ENCODE measurements around the gene OLFML1. TPM values are rescaled to one million over a fixed set of nuclear protein-coding genes. Genes with fewer than 3 reads are reported as not detected.
A peak's percentile ranks its signal among the peaks of the same experiment; 100 is the strongest.

OLFML1 gene
- total and polyA plus RNA-seq, 7 donors = 0.81 to 7.2 (median 1.2) TPM

GRCh38 chr11:7548659-7549274 lies 63.5 kb downstream of the OLFML1 start:
- Histone ChIP-seq H3K27me3 (ENCODE audit: insufficient read depth in 3 of 3, low read length in 2 of 3) (no peaks in the 10 kb centered on the region), H3K4me1 (peaks cover 39% of the 10 kb centered on the region), H3K9me3 (no peaks in the 10 kb centered on the region), H3K36me3 (ENCODE audit: insufficient read depth in 1 of 2, low read depth in 1 of 2) (peaks cover 0 to 5% of the 10 kb centered on the region in 2 donors), H3K4me3 (no peak overlapping the region), H3K27ac (no peak overlapping the region)
- 79 to 85% (median 84%) methylated on average over 7 of the region's 7 CpGs for WGBS, 3 donors
- DNase-seq (no peak), ATAC-seq (no peak)
- intact Hi-C loops (cut with DNase I) = no loop called here
- peak; percentile 27 for TF ChIP-seq CTCF (IDR thresholded peaks at IDR 0.05)

GRCh38 chr11:7549681-7550080 lies 64.4 kb downstream of the OLFML1 start:
- H3K27me3 ChIP-seq (ENCODE audit: insufficient read depth in 3 of 3, low read length in 2 of 3) = no peaks in the 10 kb centered on the region
- DNase-seq = no peak
- TF ChIP-seq CTCF (IDR thresholded peaks at IDR 0.05) = no peak
- no peak for ATAC-seq
- no peak overlapping the region for H3K4me3 ChIP-seq
- intact Hi-C loops (cut with DNase I) = no loop called here
- H3K27ac ChIP-seq = no peak overlapping the region
- H3K4me1 ChIP-seq = peaks cover 45% of the 10 kb centered on the region
- H3K36me3 ChIP-seq (ENCODE audit: insufficient read depth in 1 of 2, low read depth in 1 of 2) = peaks cover 0 to 5% of the 10 kb centered on the region in 2 donors
- 64 to 88% (median 86%) methylated on average over 4 of the region's 4 CpGs for WGBS, 3 donors
- no peaks in the 10 kb centered on the region for H3K9me3 ChIP-seq

GRCh38 chr11:7551571-7551970 lies 66.3 kb downstream of the OLFML1 start:
- no peak for DNase-seq
- no peaks in the 10 kb centered on the region for H3K27me3 ChIP-seq (ENCODE audit: insufficient read depth in 3 of 3, low read length in 2 of 3)
- peaks cover 46% of the 10 kb centered on the region for H3K4me1 ChIP-seq
- no peak overlapping the region for H3K4me3 ChIP-seq
- WGBS, 3 donors = 86 to 91% (median 89%) methylated on average over 1 of the region's 1 CpG
- H3K36me3 ChIP-seq (ENCODE audit: insufficient read depth in 1 of 2, low read depth in 1 of 2) = peaks cover 0 to 5% of the 10 kb centered on the region in 2 donors
- no peaks in the 10 kb centered on the region for H3K9me3 ChIP-seq
- TF ChIP-seq CTCF (IDR thresholded peaks at IDR 0.05) = no peak
- peak in 3 of 4 donors; percentile 26 to 41 (median 26) for ATAC-seq
- H3K27ac ChIP-seq = peak overlapping the region; percentile 72
- intact Hi-C loops (cut with DNase I) = no loop called here

GRCh38 chr11:7552666-7553065 lies 67.4 kb downstream of the OLFML1 start:
- Histone ChIP-seq H3K36me3 (ENCODE audit: insufficient read depth in 1 of 2, low read depth in 1 of 2) (peaks cover 0 to 5% of the 10 kb centered on the region in 2 donors), H3K27me3 (ENCODE audit: insufficient read depth in 3 of 3, low read length in 2 of 3) (no peaks in the 10 kb centered on the region), H3K9me3 (no peaks in the 10 kb centered on the region), H3K4me3 (no peak overlapping the region), H3K27ac (peak overlapping the region; percentile 72), H3K4me1 (peaks cover 36% of the 10 kb centered on the region)
- intact Hi-C loops (cut with DNase I) = no loop called here
- 30 to 56% (median 44%) methylated on average over 4 of the region's 4 CpGs for WGBS, 3 donors
- no peak for DNase-seq
- no peak for ATAC-seq
- no peak for TF ChIP-seq CTCF (IDR thresholded peaks at IDR 0.05)

Measured in psoas muscle (tissue), 8 donors.